CD4-positive, alpha-beta T cell treated with Interleukin-6 for 4 hours (primary cell): ENCODE data around the gene SPTB.

Experiments used
- DNase-seq: peaks from one replicate; pipeline ENCODE4 v3.0.0-alpha.2; 2020; ENCODE audit warnings: mixed read lengths

Gene SPTB

DNA sequence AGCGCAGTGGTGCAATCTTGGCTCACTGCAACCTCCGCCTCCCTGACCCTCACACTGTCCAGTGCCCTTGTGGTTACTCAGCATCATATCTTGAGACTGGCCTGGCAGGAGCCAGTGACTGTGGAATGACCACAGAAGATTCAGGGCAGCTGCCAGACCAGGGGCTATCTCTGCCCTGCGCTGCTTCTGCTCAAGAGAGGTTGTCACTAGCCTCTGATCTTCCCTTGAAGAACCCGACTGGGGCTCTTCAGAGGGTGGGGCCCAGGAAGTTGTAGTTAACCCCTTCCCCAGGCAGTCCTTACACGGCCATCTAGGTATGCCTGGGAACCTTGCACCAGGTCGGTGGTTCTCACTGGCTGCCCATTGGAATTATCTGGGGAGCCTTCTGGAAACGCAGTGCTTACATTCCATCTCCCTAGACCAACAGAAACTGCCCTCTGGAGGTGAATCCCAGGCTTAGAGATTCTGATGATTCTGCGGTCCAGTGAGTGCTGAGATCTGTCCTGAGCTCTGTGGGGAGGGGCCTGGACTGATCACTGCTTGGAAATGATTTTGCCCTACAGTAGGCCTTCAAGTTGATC is 134.1 kb downstream of the SPTB start:
- DNase-seq, result no peak

- no peak for DNase-seq
Measured at GRCh38 chr14:64743061-64743460, 136.6 kb downstream of the SPTB start.

GRCh38 chr14:64741961-64742360 is 137.7 kb downstream of the SPTB start:
- DNase-seq, result no peak

GRCh38 chr14:64741200-64741599 is 138.5 kb downstream of the SPTB start:
- DNase-seq, result no peak

DNA sequence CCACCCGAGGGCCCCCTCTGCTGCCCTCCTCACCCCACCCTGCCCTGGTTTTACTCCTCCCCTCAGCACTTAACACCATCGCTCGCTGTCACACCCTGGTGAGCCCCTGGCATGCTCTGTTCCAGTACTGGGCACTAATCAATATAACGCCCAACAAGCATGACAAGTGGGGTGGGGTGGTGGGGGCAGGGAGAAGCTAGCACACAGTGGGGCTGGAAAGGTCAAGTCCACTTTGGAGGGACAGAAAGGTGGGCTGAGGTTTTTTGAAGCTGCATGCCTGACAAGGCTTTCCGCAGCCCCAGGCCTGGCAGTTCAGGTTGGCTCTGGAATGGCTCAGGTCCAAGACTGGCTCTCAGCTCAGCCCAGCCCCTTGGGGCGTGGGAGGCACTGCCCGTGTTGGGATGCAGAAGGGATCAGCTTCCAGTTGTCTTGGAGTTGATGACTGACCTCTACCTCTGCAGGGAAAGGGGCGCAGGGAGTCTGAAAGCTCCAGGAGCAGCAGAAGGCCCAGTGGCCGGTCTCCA is 141.4 kb downstream of the SPTB start:
- no peak for DNase-seq

DNA sequence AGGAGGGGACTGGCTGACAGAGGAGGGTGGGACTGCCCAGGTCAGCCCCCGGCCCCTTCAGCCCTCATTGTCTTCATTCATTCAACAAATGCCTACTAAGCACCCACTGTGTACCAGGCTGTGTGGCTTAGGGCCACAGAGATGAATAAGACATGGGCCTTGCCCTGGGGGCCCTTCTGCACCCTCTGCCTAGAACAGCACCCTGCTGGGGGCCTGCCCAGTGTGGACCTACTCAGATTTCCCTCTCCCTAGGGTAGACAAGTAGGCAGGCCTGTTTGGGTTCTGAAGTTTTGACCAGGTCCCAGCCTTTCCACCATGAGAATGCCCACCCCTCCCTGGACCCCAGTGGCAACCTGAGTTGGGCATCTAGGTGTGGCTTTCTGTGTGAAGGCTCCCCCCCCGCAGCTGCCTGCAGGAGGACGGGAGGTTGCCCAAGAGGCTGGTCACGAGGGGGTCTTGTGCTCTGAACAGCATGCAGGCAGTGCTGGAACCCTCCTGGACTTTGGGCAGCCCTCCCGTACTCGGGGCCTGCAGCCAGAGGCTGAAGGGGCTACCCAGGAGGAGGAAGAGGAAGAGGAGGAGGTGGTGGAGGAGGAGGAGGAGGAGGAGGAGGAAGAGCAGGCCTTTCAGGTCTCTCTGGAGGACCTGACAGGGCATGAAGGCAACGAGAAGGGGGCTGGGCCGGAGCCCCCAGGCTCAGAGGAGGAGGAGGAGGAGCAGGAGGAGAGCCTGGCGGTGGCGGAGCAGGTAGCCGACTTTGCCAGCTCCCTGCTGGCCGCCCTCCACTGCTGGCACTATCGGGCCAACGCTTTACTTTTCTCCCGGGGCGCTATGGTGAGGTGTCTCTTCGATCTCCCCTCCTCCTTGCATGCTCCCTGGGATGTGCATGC is 142.1 kb downstream of the SPTB start:
- DNase-seq, result no peak

DNA sequence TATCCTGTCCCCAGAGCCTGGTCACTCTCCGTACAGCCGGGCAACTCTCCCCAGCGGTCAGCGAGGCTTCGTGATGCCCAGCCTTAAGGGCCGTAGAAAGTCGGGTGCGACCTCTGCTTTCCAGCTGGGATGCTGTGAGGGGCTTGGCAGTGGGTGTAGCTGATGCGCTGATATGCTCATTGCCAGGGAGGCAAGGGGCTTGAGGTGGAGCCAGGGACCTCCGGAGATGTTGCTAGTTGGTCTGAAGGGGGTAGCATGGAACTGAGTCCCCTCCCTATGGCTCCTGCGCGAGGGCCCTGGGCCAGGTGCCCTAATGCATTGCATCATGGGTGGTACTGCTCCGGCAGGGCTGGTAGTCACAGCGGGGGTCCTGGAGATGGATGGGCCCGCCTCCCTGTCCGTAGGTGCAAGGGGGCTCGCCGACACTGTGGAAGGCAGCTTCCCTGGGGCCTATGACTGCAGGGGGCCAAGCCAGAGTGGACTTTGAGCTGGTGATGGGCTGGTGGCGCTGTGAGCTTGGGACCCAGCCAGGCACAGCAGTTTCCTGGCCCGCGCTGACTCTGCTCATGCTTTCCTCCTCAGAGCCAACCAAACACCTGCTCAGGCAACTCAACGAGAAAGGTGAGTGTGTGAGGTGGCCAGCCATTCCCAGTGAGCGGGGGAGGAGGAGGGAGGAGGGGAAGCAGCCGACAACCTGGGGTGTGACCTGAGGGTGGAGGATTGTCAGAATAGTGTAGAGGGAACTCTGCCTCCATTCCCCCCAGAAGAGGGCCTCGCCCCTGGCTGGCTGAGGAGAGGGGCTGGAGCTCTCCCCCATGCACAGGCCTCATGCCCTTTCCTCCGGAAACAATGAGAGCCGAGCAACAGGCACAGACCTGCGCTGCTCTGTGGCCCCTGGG is 143.2 kb downstream of the SPTB start:
- no peak for DNase-seq

- DNase-seq, result no peak
Measured at GRCh38 chr14:64734990-64735389, 144.7 kb downstream of the SPTB start.

- DNase-seq, result no peak
Measured at GRCh38 chr14:64733899-64734298, 145.8 kb downstream of the SPTB start.

GRCh38 chr14:64733321-64733720 is 146.4 kb downstream of the SPTB start:
- DNase-seq, result no peak

- DNase-seq, result no peak
Measured at GRCh38 chr14:64732536-64733120, 147.1 kb downstream of the SPTB start.

DNA sequence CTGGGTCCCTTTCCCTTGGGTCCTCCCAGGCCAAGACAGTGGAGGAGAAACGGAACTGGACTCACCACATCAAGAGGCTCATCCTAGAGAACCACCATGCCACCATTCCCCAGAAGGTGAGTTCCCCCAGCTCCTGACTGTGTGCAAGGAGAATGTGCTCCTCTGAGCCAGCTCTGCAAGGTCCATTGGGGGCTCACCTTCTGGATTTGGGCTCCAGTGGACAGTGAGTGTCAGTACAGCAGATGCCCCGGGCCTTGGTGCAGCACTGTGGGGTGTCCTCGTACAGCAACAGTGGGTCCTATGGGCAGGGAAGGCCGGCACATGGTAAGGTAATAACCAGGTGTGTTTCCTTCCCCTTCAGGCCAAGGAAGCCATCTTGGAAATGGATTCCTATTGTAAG is 147.6 kb downstream of the SPTB start:
- DNase-seq, result no peak

DNA sequence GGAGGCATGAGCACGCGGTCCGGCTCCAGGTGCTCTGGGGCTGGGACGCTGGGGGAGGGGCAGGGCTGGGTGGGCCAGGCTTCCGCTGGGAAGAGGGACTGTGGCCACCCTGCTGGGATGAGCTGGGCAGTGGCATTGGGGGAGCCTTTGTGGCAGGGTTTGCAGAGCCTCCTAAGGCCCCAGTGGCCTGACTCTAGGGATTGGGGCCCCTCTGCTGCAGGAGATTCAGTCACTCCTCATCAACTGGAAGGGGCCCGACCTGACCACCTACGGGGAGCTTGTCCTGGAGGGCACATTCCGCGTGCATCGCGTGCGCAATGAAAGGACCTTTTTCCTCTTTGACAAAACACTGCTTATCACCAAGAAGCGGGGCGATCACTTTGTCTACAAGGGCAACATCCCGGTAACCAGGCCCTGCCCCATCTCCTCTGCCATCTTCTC is 148.5 kb downstream of the SPTB start:
- no peak for DNase-seq

DNA sequence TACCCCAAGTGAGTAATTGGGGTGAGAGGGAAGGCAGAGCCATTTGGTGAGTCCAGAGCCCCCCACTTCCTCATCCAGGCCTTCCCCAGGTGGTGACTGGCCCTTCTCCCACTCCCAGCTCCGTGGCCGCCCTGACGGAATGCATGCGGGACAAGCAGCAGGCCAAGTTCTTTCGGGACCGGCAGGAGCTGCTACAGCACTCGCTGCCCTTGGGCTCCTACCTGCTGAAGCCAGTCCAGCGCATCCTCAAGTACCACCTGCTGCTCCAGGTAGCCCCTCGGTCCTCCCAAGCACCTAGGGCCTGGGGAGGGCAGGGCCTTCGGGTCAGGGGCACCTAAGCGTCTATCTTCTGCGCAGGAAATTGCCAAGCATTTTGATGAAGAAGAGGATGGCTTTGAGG is 149.0 kb downstream of the SPTB start:
- no peak for DNase-seq

- DNase-seq, result no peak
Measured at GRCh38 chr14:64730061-64730440, 149.7 kb downstream of the SPTB start.

DNA sequence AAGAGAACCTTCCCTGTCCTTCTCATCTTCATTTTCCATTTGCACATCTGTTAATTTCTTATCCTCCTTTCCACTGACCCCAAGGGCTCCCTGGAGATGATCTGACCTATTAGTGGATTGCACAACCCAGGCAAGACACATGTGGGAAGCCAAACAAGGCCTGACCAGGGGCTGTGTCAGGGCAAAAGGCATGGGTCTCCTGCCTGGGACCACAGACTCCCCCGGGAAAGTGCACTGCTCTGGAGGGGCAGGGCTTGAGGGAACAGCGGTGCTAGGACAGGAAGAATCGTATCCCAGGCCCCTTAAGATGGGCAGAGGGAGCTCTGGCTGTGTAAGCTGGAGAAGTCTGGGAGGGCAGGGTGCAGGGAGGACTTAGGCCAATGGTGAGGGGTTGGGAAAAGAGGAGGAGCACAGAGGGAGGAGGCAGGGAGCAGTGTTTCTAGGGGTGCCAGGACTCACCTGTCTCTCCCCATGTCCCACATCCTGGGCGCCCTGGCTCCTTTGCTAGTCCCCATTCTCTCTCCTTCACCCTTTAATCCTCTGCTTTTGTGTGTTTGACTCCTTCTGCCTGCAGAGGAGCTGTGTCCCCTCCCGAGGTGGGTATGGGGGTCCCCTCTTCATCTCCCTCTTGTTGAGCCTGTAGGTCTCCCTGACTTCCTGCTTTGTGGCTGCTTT is 150.2 kb downstream of the SPTB start:
- DNase-seq, result no peak

DNA sequence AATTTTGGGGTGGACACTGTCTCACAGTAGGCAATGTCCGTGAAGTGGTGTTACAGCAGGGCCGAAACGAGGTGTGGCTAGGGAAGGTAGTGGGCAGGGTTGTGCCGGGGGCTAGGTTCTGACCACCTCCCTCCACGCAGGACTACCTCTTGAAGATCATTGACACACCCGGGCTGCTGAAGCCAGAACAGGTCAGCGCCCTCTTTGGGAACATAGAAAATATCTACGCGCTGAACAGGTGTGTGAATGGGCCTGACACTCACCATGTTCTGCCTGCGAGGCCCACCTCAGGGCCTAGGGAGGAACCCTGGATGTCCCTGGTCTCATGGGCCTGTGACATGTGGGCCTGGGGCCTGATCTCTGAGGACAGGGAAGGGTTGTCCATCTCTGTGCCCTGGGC is 150.9 kb downstream of the SPTB start:
- DNase-seq, result no peak

GRCh38 chr14:64728106-64728505 is 151.6 kb downstream of the SPTB start:
- DNase-seq, result peak; percentile 29

DNA sequence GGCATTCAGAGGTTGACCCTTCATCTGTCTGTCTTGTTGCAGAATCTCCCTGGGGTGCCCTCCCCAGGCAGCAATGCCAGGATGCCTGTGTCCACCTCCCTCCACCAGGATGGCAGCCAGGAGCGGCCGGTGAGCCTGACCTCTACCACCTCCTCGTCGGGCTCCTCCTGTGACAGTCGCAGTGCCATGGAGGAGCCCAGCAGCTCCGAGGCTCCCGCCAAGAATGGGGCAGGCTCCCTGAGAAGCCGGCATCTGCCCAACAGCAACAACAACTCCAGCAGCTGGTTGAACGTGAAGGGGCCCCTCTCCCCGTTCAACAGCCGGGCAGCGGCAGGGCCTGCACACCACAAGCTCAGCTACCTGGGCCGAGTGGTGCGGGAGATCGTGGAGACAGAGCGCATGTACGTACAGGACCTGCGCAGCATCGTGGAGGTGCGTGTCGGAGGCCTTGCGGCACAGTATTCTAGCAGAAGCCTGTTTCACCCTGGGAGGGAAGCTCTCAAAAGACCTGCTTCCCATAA is 152.1 kb downstream of the SPTB start:
- no peak for DNase-seq

DNA sequence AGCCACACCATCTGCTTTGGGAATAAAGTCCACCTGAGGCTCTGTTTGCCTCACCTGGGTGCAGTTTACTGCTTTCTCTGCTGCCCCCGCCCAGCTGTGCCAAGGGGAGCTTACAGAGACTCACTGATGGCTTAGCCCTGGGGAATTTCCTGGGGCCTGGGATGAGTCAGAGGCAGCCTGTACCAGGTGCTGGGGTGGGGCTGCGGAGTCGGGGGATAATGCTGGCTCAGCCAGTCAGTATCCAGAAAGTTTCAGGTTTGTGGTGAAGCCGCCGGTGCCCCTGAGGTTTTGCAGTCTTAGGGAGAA is 153.2 kb downstream of the SPTB start:
- peak; percentile 52 for DNase-seq

GRCh38 chr14:64725879-64726584 is 153.7 kb downstream of the SPTB start:
- DNase-seq, result no peak
